ENCODE data around the gene CSF3R.
"Not testable (repeated sequence)": the region's sequence is repeated elsewhere in the genome, so short reads cannot be mapped to it uniquely, and the experiment has no call there.

CSF3R gene

GRCh38 chr1:36486439-36487335, 4.0 kb upstream of the CSF3R start:
- in situ Hi-C loops (cut with MboI; ENCODE audit: low pct_unique_long_range_greater_than_20kb, low sequenced_read_pairs): no loop called here
- peak; percentile 58 for DNase-seq

DNA sequence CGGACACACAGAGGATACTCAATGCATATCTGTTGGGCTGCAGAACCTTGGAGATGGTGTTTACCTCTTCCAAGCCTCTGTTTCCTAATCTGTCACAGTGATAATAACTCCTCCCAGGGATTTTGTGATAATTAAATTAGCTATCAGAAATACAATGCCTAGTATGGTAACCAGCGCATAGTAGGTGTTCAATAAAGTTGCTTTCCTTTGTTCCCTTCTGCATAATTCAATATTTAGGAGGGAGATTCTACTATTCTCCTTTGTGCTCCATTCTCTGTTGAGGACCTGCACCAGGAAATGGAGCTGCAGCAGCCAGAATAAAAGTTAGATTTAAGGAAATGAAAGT, 3.4 kb upstream of the CSF3R start:
- DNase-seq: no peak
- in situ Hi-C loops (cut with MboI; ENCODE audit: low pct_unique_long_range_greater_than_20kb, low sequenced_read_pairs): no loop called here

- in situ Hi-C loops (cut with MboI; ENCODE audit: low pct_unique_long_range_greater_than_20kb, low sequenced_read_pairs): no loop called here
These were observed 1.4 kb upstream of the CSF3R start for GRCh38 chr1:36484099-36484498.

GRCh38 chr1:36481771-36482723, 666 bp downstream of the CSF3R start:
- DNase-seq: no peak
- in situ Hi-C loops (cut with MboI; ENCODE audit: low pct_unique_long_range_greater_than_20kb, low sequenced_read_pairs): no loop called here

More at GRCh38 chr1:36484099-36484498, 1.4 kb upstream of the CSF3R start:
- no peak for DNase-seq

DNA sequence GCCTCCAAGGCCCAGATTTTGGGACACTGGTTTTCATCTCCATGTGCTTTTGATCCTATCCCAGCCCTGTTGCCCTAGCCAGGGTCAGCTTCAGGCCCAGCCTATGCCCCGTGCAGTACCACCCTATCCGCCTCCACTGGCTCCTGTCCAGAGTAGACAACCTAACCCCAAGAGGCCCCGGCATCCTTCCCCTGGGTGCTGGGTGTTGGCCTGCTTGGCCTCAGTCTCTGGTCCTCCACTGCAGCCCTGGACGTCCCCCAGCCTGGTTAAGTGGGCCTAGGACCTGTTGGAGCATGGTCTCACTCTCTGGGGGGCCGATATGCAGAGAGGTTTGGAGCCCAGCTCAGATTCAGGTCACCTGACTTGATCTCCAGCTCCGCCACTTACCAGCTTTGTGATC, 1.6 kb downstream of the CSF3R start:
- in situ Hi-C loops (cut with MboI; ENCODE audit: low pct_unique_long_range_greater_than_20kb, low sequenced_read_pairs): no loop called here
- no peak for DNase-seq

DNA sequence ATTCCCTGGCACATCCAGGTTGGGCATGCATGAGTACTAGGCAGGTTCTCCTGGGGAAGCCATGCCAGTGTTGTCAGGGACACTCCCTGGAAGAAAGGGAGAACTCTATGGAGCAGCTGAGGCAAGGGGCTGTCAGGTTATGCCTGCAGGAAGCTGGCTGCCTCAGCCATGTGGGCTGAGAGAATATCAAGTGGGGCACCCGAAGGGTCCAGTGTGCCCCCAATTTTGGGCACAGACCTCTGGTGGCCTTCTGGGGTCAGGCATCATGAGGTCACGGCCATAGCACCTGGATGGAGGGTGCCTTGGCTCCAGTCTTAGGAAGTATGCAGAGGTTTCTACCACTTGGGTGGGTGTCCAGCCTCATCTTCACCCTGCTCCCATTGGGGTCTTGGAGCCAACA, 2.6 kb downstream of the CSF3R start:
- DNase-seq: no peak
- in situ Hi-C loops (cut with MboI; ENCODE audit: low pct_unique_long_range_greater_than_20kb, low sequenced_read_pairs): no loop called here

DNA sequence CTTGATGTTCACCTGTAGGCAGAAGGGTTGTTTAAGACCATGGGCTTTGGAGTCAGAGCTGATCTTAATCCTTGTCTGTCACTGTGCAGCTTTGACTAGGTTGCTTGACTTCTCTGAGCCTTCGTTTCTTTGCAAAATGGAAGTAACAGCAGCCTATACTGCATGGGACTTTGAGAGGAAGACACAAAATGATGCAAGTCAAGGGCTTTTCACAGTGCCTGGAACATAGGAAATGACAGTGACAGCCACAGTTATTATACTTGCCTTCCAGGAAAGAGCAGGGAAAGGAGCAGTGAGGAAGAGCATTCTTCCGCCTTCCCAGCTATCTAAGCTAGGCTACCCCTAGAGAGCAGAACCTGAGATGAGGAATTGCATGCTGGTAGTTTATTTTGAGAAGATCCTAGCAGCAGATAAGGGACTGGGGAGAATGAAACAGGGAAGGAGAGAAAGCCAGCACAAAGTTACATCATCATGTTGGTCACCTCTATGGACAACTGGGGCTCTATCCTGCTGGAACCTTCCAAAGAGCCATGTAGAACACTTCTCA, 3.1 kb downstream of the CSF3R start:
- DNase-seq: peak; percentile 29
- in situ Hi-C loops (cut with MboI; ENCODE audit: low pct_unique_long_range_greater_than_20kb, low sequenced_read_pairs): no loop called here

DNA sequence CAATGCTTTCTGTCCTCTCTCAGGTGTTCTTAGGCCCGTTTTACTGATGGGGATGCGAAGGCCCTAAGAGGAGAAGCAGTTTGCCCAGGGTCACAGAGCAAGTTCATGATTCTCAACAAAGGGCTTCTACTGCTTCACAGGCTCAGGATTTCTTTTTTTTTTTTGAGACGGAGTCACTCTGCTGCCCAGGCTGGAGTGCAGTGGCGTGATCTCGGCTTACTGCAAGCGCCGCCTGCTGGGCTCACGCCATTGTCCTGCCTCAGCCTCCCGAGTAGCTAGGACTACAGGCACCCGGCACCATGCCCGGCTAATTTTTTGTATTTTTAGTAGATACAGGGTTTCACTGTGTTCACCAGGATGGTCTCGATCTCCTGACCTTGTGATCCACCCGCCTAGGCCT, 5.1 kb downstream of the CSF3R start:
- DNase-seq; in situ Hi-C loops (cut with MboI; ENCODE audit: low pct_unique_long_range_greater_than_20kb, low sequenced_read_pairs): not testable (repeated sequence)

GRCh38 chr1:36476945-36477344, 5.8 kb downstream of the CSF3R start:
- DNase-seq: no peak
- in situ Hi-C loops (cut with MboI; ENCODE audit: low pct_unique_long_range_greater_than_20kb, low sequenced_read_pairs): no loop called here

DNA sequence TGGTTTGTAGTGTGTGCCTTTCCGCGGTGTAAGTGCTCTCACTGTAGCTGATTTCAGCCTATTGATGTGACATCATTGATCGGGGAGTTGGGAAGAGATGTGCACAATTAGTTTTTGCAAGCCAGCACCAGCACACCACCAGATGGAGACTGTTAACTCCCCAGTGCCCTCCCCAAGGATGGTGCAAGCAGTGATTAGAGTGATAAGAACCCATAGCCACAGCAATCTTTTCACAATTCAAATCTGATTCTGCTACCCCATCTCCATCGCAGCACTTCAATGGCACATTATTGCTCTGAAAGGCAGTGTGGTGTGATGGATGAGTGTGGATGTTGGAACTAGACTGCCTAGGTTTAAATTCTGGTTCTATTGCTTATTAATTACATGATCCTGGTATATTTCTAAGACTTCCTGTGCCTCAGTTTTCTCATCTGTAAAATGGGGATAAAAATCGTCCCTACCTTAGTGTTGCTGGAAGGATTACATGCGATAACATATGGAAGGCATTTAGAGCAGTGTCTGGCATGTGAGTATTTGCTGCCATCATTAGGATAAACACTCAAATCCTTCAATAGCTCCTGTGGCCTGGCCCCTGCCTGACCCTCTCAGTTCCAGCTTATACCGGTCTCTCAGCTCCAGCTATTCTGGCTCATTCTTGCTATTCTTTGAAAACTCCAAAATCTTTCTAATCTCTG, 6.7 kb downstream of the CSF3R start:
- in situ Hi-C loops (cut with MboI; ENCODE audit: low pct_unique_long_range_greater_than_20kb, low sequenced_read_pairs): no loop called here
- DNase-seq: no peak

DNA sequence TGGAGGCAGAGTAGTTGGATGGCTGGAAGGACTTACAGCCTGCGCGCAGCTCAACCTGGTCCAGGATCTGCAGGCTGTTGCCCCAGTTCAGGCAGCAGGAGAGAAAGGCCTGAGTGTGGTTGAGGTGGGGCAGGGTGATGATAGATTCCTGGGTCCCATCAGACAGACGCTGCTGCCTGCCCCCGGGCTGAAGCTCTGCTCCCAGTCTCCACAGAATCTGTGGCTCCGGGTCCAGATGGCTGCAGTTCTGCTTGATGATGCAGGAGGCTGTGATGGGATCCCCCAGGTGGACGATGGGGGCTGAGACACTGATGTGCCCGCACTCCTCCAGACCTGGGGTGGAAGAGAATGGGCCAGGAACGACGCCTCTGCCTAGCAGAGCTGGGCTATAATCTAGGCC, 7.4 kb downstream of the CSF3R start:
- DNase-seq: no peak
- in situ Hi-C loops (cut with MboI; ENCODE audit: low pct_unique_long_range_greater_than_20kb, low sequenced_read_pairs): no loop called here

- no peak for DNase-seq
- in situ Hi-C loops (cut with MboI; ENCODE audit: low pct_unique_long_range_greater_than_20kb, low sequenced_read_pairs): no loop called here
These were observed 10.1 kb downstream of the CSF3R start for GRCh38 chr1:36472656-36473055.

DNA sequence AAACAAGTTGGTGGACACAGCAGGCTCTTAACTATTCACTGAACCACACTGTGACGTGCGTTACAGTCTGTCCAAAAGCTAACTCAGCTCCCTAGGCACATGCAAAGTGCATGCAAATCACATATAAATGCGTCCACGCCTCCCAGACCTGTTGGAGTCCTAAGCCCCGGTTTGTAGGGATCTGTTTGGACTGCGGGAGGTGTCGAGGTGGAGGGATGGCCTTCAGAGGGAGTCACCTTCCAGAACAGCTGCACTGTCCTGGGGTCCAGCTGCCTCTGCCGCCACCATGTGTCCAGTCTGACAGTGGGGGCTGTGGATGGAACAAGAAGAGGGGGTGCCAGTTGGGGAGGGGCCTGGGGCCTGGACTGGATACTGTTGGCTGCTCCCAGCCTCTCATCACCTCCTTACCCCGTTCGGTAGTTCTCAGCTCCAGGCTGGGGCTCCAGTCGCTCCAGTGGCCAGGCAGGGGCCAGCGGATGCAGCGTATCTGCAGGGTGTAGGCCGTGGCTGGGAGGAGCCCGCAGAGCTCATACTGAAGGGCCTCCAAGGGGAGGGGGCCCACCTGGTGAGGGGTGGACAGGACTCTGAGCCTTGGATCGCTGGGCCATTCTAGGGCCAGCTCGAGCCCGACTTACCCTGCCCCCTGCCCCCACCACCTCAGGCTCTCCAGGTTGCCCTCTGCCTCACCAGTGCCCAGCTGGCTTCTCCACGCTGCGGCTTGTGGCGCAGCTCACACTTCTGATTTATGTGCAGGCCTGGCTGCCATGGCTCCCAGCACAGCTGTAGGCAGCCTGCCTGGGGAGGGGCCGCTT, 10.7 kb downstream of the CSF3R start:
- no peak for DNase-seq
- in situ Hi-C loops (cut with MboI; ENCODE audit: low pct_unique_long_range_greater_than_20kb, low sequenced_read_pairs): no loop called here

DNA sequence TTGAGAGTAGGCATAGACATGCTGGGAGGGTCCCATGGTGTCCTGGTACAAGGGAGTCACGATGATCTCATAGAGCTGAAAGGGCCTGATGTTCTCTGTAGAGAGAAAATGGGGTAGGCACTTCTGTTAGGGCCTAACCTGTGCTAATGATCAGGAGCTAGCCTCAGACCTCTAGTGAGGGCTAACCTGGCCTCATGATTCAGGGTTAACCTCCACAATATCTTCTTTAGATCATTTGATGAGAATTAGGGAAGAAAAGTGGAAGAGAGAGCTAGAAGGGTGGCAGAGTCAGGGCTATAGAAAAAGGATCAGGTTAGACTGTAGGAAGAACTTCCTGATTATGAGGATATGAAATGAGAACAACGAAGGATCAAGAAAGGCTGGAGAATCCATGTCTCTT, 13.6 kb downstream of the CSF3R start:
- in situ Hi-C loops (cut with MboI; ENCODE audit: low pct_unique_long_range_greater_than_20kb, low sequenced_read_pairs): no loop called here
- no peak for DNase-seq

DNA sequence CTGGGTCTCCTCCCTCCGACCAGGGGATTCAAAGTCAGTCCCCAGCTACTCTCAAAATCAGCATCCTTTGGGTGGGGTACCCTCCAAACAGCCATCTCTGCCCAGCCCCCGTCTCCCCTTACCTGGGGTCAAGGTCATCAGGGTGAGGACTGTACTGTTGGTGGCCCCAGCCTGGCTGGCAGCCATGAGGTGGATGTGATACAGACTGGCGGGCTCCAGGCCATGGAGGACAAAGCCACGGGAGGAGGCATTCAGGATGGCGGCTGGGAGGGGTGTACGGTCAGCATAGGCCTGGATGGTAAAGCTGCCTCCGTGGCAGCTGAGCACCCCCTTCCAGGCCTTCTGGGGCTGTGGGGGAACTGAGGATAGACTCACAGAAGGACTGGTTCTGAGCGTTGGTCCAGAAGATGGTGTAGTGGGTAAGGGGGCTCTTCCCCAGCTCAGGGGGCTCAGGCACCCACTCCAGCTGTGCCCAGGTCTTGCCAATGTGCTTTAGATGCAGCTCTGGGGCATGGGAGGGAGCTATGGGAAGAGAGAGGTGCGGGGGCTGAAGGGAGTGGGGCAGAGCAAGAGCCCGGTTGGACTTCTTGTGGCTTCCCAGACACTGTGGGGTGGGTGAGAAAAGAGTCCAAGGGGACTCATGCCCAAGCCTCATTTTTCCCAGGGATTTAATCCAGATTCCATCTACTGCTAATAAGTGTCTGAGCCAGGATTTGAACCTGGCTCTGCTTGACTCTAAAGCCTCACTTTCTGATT, 14.8 kb downstream of the CSF3R start:
- DNase-seq: no peak
- in situ Hi-C loops (cut with MboI; ENCODE audit: low pct_unique_long_range_greater_than_20kb, low sequenced_read_pairs): no loop called here

- DNase-seq: no peak
- in situ Hi-C loops (cut with MboI; ENCODE audit: low pct_unique_long_range_greater_than_20kb, low sequenced_read_pairs): no loop called here
These were observed 15.7 kb downstream of the CSF3R start for GRCh38 chr1:36467027-36467410.

DNA sequence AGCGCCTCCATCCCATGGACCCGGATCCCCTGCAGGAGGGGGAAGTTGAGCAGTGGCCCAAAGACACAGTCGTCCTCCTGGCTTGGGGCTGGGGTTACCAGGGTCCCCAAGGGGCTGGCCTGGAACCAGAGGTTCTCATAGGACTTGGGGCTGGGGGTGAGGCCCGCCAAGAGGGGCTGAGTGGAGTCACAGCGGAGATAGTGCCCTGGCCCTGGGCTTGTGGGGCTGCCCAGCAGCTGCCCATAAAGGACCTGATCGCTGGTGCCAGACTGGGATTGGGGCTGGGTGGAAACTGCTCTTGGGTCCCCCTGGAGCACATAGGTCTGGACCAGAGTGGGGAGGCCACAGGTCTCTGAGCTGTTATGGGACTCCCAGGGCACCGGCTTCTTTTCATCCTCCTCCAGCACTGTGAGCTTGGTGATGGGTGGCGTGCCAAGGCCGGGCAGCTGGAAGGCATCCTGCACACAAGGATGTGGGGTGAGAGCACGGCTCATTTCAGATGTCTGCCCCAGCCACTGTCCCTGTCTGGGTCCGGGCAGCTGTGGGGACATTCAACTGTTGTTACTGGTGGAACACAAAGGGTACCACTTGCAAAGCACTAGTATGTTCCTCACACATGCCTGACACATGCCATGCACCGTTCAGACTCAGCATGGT, 16.2 kb downstream of the CSF3R start:
- no peak for DNase-seq
- in situ Hi-C loops (cut with MboI; ENCODE audit: low pct_unique_long_range_greater_than_20kb, low sequenced_read_pairs): no loop called here

All from KBM-7 (cell line).